Stimulated activated CD8-positive, alpha-beta memory T cell treated with anti-CD3 and anti-CD28 coated beads, Interleukin-12 subunit alpha, Interleukin-12 subunit beta, amount 100 ng/mL, for 24 hours (primary cell): ENCODE data around the gene NPAS1.

Source experiments
- DNase-seq: peaks from one replicate; pipeline ENCODE4 v3.0.0-alpha.2; 2020; ENCODE audit errors: extremely low read depth

NPAS1 gene

DNA sequence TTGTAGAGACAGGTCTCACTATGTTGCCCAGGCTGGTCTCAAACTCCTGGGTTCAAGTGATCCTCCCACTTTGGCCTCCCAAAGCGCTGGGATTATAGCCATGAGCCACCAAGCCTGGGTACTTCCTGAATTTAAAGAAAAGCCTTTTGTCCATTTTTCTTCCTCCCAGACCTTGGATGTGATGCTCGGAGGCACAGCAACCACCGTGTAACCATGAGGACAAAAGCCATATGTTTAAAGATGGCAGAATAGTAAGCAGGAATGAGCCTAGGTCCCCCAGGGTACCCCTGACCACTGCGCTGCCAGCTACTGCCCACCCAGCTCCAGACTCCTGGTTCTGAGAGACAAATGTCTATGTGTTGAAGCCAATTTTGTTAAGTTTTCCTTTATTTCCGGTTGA lies 62.9 kb downstream of the NPAS1 start:
- DNase-seq = no peak

DNA sequence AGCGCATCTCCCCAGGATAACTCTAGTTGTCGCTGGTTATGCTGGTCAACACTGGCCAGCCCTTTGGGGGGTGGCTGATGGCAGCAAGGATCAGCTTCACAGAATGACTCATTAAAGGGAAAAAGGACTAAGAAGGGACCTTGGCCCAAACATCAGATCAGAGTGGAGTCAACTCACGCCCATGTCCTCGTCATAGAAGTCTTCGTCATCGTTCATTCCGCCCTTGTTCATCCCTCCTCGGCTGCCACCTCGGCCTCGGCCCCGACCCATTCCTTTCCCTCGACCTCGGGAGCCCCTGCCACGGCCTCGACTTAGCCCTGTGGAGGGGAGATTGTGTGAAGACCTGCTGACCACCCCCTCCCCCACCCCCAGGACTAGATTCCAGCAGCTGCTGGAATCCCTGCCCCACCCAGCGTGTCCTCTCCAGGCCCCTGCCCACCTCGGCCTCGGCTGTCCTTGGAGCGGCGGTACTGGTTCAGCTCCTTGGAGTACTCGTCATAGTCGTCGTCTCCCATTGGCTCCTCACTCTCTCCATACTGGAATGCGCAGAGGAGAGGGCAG lies 65.3 kb downstream of the NPAS1 start:
- no peak for DNase-seq

- DNase-seq = no peak
Observed at GRCh38 chr19:47086280-47086679, 66.6 kb downstream of the NPAS1 start.

DNA sequence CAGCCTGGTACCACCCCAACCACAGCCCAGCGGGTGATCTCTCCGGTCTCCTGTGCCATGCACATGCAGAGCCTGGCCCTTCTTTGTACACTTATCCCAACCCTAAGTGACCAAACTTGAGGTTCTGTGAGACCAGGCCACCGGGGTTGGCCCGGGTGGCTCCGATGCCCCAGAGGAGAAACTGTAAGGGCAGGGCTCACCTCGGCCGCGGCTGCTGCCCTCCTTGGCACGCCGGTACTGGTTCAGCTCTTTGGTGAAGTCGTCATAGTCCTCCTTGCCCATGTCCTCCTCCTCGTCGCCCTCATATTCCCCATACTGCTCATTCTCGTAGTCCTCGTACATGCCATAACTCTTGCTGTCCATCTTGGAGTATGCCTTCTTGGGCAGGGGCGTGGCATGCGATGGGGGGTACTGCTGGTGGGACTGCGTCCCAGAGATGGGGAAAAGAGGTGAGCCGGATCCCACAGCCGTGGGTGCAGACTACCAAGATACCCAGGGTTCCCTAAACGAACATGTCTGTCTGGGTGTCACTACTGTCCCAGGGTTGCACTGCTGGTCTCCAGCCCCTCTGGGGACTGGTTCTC lies 70.2 kb downstream of the NPAS1 start:
- DNase-seq = no peak

GRCh38 chr19:47093254-47093653 lies 73.6 kb downstream of the NPAS1 start:
- no peak for DNase-seq

DNA sequence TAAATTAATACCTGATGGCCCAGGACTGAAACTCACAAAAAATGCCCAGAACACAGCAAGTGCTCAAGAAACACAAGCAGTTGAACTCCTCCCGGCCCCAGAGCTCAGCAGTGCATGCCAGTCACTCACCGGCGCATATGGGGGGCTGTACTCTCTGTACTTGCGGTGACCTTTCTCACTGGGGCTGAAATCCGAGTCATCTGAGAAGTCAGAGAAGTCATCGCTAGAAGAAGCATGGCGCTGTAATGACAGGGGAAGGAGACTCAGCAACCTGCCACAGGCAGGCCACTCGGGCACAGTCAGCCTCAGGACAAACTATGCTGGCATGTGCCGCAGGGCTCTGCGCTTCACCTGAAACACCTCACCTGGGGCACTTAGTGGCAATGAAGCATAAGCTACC lies 74.2 kb downstream of the NPAS1 start:
- DNase-seq = no peak

DNA sequence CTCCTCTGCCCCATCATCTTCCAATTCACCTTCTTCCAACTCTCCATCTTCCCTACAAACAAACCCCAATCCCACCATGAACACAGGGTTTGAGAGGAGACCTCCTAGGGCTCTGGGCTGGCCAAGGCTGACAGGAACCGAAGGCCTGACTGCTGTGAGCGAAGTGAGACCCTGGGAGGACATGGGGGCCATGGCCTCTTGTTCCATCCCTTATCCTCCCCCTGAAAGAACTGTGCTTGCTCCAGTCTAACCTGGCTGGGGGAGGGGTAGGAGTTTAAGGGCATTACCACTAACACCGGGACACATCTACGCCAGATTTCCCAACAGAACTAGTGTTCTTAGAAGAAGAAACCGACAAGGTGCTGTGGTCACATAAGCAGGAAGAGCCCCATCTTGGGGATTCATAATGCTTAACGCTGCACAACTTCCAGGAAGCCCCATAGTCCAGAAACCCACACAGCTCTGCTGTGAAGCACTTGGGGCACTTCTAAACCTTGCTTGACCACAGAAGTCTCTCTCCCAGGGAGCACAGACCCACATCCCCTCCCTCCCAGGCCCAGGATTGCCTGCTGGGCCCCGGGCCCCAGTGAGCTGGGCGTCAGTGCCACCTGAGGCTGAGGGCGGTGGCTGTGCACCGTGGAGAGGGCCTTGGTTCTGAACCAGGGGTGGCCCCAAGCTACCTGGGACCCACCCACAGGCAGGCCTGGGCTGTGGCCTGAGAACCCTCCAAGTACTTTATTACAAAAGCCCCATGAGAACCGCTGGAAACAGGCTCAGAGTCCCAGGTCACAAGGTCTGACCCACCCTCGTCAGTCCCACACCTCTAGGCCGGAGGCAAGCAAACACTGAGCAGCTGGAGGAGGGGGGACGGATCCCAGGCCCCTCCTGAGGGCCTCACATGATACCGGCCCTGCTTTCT lies 75.2 kb downstream of the NPAS1 start:
- no peak for DNase-seq
